Activated CD4-positive, alpha-beta T cell treated with anti-CD3 and anti-CD28 coated beads for 1 hour (primary cell): ENCODE data around the gene DNAL4.

Experiments used
- DNase-seq: peaks from one replicate; pipeline ENCODE4 v3.0.0-alpha.2; 2020

DNAL4 gene

DNA sequence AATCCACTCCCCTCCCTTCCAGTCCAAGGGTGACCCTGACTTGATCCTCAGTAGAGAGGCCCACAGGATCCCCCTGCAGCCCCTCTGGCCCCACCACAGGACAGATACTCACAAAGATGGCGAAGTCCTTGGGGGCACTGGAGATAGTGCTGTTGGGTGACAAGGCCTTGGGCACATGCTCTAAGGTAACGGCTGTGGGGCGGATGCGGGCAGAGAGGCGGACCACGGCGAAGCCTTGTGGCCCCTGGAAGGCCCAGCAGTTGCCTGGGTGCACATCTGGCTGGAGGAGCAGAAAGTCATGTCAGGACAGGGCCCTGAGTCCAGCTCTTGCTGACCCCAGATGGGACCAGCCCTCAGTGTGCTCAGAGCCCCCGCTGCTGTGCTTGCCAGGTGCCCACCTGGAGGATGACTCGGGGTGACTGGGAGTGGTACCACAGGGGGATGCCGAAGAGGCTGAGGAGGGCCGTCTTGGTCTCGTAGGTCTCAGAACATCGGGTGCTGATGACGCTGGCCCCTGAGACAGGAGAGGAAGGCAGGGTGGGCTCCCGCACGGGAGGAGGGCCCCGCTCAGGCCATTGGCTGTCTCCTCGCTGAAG is 55.4 kb downstream of the DNAL4 start:
- DNase-seq = no peak

DNA sequence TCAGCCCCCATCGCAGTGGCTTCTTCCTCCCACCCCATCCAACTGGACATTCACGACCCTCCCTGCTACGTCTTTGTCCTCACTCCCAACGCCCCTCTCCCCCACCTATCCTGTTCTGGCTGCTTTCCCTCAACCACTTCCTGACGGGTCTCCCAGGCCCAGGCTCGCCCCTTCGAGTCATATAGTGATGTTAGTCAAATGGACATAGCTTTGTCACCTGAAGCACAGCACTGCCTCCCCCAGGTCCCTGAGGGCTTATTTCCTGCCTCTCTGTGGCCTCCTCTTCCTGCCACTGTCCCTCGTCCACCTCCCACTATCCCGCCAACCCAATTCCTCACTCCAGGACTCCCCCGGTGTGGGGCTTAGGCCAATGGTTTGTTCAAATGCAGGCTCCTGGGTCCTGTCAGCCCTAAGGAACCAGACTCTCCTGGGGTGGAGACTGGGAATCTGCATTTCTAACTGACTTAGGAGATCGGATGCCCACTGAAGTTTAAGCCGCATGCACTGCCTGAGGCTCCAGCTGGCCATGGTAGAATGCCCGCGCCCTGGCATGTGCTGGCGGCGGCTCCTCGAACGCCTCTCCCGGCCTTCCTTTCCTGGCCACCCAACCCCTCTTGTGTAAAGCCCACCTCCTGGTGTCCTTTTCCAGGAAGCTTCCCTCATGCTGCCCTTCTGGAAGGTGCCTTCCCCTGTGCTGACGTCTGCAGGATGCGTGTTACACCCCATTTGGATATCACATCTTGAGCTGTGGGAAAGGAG is 56.5 kb downstream of the DNAL4 start:
- DNase-seq = no peak

DNA sequence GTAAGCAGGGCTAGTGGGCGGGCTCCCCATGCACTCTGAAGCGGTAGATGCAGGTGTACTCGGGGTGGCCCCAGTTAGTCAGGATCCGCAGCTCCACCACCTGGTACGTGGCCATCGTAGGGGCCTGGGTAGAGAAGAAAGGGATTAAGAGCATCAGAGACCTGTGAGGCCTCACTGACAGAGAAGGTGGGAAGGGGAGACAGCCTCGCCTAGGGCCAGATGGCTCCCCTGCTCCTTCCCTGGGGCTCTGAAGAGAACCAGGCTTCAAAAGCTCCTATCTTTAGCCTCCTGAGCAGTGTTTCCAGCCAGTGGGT is 57.7 kb downstream of the DNAL4 start:
- no peak for DNase-seq

DNA sequence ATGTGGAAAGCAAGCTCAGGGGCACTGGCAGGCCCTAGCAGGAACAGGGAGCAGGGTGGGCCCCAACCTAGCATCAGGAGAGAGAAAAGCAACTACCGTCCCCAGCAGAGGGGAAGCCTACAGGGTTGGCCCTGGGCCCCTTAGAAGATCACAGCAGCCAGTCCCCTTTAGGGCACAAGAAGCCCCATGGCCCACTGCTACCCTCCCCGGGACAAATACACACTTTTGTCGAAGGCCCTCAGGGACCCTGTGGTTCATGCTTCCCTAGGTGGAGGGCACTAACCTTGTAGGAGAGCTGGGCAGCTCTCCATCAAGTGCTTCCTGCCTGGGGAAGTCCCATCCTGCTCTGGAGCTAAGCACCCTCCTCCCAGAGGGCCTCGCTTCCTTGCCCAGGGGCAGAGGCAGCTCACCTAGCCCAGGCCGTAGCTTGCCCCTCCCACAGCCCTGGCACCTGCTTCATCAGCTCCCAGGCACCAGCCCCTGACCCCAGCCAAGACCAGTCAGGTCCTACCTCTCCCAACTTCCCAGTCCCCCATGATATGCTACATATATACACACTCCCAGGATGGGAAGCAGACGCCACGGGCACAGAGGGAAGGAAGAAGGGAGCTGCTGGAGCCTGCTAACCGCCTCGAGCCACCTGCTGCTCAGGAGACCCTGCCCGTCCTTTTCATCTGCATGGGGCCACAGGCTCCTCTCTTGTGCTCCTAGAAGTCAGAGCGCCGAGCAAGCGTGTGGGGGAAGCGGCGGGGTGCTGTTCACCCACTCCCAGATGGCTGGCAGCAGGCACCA is 58.3 kb downstream of the DNAL4 start:
- DNase-seq = no peak

DNA sequence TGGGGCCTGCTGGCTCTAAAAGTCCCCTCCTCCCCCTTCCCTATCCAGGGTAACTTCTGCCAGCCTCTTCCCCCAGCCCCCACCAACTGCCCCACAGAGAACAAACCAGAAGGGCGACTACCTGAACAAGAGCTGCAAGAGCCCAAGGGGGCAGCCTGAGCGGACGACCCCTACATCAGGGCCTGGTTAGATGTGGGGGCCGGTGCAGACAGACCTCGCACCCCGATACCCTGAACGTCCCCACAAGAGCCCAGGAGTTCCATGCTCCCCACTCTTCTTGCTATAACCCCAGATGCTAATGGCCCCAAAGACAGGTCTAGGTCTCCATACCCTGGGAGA is 58.8 kb downstream of the DNAL4 start:
- no peak for DNase-seq

DNA sequence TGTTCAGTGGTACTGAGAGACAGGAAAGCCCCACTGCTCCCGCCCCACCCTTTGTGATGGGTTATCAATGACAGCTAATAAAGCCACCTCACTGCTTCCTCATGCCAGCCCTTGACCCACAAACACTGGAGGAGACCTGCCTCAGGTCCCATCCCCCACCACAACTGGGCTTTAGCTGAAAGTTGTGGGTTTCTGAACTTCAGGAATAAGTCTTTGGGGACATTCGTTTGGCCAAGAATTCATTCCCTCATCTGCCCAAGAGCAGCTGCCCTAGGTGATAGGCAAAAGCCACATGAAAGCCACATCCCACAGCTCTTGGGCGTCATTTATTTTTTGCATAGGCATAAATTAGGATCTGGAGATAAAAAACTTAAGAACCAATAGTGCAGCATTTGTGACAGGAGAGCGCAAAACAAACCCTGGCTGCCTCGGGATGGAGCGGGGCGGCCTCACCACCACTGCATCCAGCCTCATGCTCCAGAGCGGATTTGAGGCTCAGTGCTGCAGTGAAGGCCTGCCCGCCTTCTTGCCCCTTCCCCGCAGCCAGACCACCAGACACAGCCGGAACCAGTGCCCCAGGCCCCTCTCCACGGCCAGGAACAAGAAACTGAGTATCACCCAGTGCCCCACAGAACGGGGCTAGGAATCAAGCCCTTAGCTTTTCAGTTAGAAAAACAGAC is 59.4 kb downstream of the DNAL4 start:
- DNase-seq = no peak

DNA sequence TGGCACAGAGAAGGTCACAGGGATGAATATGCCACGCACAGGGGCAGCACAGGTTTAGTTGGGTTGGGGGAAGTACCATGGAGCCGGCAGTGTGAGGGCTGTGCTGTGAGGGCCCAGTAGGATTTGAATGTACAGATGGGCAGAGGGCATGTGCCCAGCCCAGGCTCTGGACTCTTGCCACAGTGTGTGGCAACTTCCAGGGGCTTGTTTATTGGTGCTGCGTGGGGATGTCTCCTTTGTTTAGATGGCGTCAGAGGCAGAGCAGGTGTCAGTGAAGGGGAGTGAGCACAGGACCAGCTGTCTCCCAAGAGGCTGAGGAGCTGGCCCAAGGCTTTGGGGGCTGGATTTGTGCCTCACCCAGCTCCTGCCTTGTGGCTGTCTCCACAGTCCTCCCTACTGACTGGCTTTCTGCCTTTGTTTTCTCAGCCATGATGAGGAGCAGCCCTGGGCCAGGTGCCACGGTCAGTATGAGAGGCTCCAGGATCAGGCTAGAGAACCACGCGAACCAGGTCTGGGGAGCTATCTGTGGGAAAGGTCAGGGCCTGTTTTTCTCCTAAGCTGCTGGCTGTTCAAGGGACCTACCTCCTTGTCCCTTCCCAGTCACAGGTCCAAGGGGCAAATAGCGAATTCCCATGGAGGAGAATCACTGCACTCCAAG is 60.1 kb downstream of the DNAL4 start:
- no peak for DNase-seq

DNA sequence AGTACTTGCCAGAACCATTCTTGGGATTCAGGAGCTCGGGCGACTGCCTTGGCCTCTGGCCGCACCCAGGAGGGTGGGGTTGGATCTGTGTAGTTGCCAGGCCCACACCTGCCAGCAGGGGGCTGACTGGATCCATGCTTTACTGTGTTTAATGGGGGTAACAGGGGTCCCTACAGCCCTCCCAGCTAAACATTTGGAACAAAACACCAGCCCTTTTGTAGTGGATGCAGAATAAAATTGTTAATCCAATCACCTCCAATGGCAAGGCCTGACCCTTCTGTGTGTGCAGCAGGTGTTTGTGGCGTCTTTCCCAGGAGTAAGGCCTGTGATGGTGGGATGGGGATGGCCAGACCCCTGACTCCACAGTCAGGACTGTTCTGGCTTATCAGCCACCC is 60.6 kb downstream of the DNAL4 start:
- no peak for DNase-seq

DNA sequence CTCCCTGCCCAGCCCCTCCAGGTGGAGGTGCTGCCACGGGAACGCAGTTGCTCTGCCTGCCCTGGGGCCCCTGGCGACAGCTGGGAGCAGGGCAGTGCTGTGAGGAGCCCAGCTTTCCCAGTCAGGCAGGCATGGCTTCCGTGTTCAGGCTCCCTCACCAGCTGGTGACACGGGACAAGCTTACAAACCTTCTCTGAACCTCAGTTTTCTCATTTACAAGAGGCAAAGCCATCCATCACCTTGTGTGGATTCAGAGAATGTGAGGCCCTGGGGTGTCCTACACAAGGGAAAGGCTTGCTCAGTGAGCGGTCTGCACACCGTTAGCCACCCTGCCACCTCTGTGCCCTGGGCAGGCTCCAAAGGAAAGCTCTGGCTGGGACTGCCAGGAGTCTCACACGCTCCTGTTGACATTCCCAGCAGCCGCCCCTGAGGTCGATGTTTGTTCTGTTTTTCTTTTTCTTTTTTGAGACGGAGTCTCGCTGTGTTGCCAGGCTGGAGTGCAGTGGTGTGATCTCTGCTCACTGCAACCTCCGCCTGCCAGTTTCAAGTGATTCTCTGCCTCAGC is 61.6 kb downstream of the DNAL4 start:
- no peak for DNase-seq

DNA sequence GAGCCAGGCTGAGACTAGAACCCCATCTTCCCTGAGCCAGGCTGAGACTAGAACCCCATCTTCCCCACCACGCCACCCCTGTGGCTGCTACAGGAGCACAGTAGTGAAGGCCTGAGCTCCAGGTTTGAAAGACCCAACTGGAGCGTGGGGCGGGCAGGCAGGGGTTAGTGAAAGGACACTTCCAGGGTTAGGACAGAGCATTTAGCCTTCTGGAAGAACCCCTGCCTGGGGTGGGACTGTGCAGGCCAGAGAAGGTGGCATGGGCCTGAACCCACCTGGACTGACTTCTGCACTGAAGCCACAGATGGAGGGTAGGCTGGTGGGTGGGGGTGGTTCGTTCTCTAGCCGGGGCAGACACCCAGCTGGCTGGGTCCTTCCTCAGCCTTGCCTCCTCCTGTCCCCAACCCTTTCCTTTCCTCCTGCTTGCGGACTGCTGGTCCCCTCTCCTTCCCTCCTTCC is 62.2 kb downstream of the DNAL4 start:
- DNase-seq = no peak

DNA sequence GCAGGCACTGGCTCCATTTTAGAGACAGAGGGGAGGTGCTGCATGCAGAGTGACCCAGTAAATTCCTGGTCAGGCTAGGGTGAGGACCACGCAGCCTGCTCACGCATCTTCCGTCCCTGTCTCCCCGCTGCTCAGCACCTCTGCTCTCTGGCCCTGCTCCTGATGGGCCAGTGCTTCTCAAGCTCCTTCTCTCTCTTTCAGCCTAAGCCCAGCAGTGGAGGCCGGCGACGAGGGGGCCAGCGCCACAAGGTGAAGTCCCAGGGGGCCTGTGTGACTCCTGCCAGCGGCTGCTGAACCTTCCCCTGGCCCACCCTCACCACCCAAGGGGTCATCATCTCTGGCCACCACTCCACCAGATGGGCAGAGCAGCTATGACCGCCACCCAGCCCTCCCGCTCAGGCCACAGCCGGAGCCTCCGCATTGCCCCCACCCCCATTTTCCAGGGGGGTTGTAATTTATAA is 63.5 kb downstream of the DNAL4 start:
- DNase-seq = no peak

DNA sequence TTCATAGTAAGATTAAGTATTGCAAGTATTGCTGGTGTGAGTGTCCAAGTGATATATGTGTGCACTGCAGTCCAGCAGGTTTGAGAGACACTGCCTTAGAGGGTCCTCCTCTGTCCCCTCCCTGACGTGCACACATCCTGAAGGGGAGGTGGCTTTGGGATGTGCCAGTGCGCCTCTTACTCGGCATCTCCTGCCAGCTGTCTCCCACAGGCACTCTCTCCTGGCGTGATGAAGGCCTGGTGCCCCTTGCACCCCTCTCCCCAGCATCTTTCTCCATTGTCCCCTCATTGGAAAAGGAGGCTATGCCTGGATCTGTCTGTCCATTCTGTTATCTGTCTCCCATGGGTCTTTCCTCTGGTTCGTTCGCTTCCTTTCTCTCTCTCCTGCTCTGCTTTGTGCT is 64.0 kb downstream of the DNAL4 start:
- DNase-seq = no peak

DNA sequence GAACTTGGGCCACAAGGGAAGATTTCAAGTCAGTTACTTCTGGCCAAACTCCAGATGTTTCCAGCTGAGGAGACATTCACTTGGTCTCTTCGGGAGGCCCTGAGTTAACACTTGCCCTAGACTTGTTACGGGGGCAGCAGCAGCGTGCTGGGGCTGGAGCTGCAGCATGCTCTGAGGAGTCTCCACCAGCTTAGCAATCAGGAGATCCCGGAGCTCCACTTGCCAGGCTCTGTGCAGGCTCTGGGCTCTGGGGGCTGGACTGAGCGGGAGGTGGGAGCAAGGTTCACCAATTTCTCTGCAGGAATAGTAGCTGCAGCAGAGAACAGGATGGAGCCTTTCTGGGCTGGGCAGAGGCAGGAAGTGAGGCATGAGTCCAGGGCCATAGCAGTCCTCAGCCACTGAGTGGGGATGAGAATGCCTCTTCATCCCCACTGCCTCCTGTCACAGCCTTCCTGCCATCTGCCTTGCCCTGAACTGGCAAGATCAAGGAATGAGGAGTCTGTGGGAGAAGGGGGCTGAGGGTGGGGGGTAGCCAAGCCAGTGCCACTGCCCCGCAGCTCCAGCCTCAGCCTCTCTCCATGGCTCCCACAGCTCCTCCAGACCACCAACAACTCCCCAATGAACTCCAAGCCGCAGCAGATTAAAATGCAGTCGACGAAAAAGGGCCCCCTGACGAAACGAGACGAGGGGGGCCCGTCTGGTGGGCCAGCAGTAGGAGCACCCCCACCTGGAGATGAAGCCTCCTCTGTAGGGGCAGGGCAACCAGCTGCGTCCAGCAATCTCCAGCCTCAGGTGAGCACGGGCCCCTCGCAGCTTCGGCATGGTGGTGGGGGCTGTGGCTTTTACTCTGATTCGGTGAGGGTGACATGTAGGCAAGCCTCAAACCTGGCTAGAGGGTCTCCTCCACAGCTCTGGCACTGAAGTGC is 64.8 kb downstream of the DNAL4 start:
- DNase-seq = no peak
